GM19467 (cell line): ENCODE measurements around the gene ELFN1.

Source experiments
- ATAC-seq: cut with Tn5 transposase; IDR thresholded peaks from one replicate; pipeline ENCODE4 v1.9.1; 2021; ENCODE audit warnings: mild to moderate bottlenecking, moderate library complexity; ENCODE audit not compliant: unreplicated experiment

ELFN1 gene

GRCh38 chr7:1641661-1642260, 28.3 kb upstream of the ELFN1 start:
- no peak for ATAC-seq

GRCh38 chr7:1642291-1642731, 27.8 kb upstream of the ELFN1 start:
- no peak for ATAC-seq

GRCh38 chr7:1643270-1644092, 26.6 kb upstream of the ELFN1 start:
- ATAC-seq: no peak

GRCh38 chr7:1644341-1645070, 25.6 kb upstream of the ELFN1 start:
- ATAC-seq: no peak

- no peak for ATAC-seq
Measured at GRCh38 chr7:1645071-1645409, 25.0 kb upstream of the ELFN1 start.

- ATAC-seq: no peak
Measured at GRCh38 chr7:1645476-1645875, 24.6 kb upstream of the ELFN1 start.

DNA sequence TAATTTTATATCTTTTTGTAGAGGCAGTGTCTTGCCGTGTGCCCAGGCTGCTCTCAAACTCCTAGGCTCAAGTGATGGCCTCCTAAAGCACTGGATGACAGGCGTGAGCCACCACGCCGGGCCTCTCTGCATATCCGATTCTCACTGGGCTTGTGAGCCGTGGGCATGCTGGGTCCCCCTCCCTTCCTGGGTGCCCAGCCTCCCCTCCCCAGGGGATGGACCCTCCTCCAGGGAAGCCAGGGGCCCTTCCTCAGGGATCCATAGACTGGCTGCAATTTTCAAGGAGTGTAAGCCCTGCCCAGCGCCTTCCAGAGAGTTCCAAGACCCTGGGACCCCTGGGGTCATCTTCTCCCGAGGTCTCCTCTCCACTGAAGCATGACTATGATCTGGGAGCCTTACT, 23.7 kb upstream of the ELFN1 start:
- no peak for ATAC-seq

GRCh38 chr7:1646957-1647891, 22.9 kb upstream of the ELFN1 start:
- no peak for ATAC-seq

GRCh38 chr7:1647961-1648672, 22.0 kb upstream of the ELFN1 start:
- ATAC-seq: no peak

DNA sequence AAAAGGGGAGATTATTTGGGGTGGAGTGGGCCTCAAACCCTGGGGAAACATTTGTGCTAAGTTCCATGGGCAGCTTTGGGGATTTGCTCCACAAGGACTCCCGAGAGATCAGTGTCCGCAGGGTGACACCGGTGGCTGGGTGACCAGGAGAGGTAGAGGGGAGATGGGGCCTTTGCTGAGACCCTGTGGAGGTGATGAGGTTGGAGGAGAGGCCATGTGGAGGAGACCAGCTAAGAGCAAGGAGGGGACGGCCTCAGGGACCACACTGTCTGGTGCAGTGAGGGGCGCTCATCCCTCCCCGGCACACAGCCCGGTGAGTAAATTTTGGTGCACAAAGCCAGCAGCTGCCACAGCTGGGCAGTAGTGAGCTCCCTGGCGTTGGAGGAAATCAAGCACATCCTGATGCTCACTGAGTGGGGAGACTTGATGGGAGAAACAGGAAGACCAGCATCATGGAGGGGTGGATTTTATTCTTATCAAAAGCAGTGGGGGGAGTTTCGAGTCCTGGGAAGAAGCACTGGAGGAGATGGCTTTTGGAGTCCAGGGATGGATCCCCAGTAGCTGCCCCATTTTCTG, 20.2 kb upstream of the ELFN1 start:
- no peak for ATAC-seq

GRCh38 chr7:1650363-1651030, 19.6 kb upstream of the ELFN1 start:
- ATAC-seq: no peak

DNA sequence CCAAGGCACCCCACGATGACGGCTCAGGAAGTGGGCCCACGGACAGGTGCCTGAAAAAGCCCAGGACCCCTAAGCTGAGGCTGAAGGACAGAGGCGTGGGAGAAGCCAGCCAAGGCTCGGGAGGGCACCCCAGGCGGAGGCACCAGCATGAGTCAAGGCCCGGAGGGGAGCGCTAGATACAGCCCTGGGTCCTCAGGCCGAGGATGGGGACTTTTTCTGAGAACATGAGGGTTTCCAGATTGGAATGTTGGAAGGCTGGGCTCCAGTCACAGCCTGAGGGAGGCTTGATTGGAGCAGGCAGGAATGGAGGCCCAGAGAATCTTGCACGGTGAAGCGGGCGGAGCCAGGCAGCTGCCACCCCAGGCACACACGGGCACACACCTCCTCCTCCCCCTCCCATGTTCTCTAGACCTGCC, 19.0 kb upstream of the ELFN1 start:
- ATAC-seq: no peak

DNA sequence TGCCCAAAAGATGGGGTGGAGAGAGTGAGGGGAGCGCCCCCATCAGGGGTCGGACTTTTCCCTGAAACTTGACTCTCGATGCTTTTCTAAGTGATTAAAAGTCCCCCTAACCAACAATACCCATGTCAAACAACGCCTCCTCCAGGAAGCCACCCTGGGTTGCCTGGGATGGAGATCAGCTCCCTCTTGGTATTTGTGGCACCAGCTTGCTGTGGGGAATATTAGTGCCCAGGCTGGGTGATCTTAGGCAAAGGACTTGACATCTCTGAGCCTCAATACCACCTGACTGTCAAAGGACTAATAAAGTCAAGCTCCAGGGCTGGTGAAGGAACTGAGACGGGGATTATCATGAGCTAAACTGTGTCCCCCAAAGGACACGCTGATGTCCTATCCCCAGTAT, 18.2 kb upstream of the ELFN1 start:
- no peak for ATAC-seq

DNA sequence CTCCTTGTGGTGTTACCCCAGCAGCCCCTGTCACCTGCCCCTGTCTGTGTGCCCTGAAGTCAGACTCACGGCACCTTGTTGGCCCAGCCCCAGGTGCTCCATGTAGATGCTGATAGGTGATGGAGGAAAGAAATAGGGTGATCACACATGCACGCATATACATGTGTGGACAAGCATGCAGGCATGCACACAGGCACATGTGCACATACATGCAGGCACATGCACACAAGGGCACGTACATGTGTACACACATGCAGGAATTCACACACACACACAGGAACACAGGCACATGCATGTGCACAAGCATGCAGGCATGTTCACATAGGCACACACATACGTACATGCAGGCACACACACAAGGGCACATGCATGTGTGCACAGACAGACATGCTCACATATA, 16.6 kb upstream of the ELFN1 start:
- no peak for ATAC-seq

- ATAC-seq: no peak
Measured at GRCh38 chr7:1654111-1654510, 16.0 kb upstream of the ELFN1 start.

DNA sequence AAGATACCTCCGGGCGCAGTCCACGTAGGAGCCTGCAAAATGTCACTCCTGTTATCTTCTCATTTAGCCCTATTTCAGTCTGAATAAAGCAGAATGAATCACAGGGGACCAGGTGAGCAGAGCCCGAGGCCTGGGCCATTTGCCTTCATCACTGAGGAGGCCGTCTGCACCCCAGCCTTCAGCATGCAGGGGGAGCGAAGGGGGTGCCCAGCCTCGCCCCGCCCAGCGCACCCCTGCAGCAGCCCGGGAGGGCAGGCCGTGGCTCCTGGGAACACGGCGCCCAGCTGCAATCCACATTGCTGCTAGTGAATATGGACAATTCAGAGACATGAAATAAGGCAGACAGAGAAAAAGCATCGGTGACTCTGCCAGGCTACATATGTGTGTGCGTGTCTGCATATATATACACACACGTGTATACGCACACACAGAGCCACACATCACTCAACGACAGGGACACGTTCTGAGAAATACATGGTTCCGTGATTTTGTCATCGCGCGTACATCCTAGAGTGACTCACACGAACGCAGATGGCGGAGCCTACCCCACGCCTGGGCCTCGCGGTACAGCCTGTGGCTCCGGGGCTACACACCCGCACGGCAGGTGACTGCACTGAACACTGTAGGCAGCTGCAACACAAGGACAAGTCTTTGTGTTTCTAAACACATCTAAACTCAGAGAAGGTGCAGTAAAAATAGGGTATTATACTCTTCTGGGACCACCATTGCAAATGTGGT, 15.2 kb upstream of the ELFN1 start:
- ATAC-seq: no peak

DNA sequence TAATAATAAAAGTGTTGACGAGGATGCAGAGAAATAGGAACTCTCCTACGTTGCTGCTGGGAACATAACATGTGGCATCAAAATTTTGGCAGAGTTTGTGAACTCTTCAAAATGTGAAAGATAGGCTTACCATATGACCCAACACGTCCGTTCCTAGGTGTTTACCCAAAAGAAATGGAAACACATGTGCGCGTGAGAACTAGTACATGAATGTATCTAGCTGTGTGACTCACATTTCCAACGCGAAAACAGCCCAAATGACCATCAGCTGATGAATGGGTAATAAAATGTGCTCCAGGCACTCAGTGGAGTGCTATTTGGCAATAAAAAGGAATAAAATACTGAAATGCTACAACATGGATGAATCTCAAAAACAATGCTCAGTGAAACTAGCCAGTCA, 10.4 kb upstream of the ELFN1 start:
- ATAC-seq: no peak

GRCh38 chr7:1661461-1661860, 8.6 kb upstream of the ELFN1 start:
- ATAC-seq: no peak

- ATAC-seq: no peak
Measured at GRCh38 chr7:1662101-1662500, 8.0 kb upstream of the ELFN1 start.
